ENCODE data around the gene FGL2.
A peak's percentile ranks its signal among the peaks of the same experiment; 100 is the strongest.
"Not testable (repeated sequence)": the region's sequence is repeated elsewhere in the genome, so short reads cannot be mapped to it uniquely, and the experiment has no call there.

FGL2 gene

DNA sequence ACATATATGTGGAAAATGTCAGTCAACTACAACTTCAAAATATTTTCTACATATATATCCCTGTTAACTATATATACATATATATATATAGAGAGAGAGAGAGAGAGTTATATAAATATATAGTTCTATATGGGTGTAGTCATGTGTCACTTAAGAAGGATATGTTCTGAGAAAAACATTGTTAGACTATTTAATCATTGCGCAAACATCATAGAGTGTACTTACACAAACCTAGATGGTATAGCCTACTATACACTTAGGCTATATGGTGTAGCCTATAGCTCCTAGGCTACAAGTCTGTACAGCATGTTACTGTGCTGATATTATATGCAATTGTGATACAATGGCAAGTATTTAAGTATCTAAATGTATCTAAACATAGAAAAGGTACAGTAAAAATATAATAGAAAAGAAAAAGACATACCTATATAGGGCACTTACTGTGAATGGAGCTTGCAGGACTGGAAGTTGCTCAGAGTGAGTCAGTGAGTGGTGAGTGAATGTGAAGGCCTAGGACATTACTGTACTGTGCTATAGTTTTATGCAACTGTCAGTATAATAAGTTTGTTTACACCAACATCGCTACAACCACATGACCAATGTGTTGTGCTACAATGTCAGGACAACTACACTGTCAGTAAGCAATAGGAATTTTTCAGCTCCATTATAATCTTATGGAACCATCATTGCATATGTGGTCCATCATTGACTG lies 18.0 kb upstream of the FGL2 start:
- Histone ChIP-seq H3K27ac (no peak overlapping the region), H3K4me3 (no peak overlapping the region)

DNA sequence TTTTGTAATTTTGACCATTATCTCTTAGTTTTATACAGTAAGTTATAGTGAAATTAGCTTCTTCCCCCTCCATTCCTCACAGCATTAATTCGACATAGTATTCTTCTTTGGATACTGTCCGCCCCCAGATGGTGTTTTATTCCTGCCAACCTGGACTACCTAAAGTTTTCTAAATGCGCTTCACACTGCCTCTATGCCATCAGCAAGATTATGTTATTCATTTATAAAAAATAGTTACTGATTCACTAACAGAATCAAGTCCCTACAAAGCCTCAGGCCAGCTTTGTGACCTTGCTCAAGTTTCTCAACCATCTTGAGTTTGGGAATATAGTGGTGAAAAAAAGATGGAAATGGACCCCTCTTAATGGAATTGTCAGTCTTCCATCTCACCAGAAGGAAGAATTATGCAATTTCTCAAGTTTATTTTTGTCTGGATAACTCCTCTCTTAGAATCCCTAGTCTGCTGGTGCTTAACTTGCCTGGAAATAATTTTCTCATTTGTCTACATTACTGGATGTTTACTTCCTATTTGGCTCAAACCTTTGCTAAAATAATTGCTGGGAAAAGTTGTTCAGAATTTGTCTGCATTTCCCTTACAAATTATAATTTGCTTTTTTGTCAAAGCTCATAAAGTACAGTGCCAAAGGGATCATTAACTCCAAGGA lies 16.7 kb upstream of the FGL2 start:
- H3K4me3 ChIP-seq: no peak overlapping the region
- H3K27ac ChIP-seq: peak overlapping the region in 3 of 21 experiments; percentile 13 to 35 (median 28)

DNA sequence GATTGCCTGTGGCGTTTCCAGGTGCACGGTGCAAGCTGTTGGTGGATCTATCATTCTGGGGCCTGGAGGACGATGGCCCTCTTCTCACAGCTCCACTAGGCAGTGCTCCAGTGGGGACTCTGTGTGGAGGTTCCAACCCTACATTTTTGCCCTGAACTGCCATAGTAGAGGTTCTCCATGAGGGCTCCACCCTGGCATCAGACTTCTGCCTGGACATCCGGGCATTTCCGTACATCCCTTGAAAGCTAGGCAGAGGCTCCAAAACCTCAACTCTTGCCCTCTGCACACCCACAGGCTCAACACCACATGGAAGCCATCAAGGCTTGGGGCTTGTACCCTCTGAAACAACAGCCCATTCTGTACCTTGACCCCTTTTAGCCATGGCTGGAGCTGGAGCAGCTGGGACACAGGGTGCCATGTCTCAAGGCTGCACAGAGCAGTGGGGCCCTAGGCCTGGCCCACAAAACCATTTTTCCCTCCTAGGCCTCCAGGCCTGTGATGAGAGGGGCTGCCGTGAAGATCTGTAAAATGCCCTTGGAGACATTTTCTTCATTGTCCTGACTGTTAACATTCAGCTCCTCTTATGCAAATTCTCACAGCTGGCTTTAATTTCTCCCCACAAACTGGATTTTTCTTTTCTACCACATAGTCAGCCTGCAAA lies 10.0 kb upstream of the FGL2 start:
- no peak overlapping the region for H3K27ac ChIP-seq
- no peak overlapping the region for H3K4me3 ChIP-seq

DNA sequence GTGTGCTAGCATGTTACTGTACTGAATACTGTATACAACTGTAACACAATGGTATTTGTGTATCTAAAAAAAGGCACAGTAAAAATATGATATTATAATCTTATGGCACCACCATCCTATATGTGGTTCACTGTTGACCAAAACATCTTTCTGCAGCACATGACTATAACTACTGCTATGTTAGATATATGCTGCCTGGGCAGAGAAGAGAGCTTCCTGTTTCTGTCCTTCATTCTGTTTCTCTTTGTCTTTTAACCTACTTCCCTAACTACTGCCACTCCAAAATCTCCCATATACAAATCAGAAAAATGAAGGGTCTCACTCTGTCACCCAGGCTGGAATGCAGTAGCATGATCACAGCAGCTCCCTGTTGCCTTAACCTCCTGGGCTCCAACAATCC lies 8.8 kb upstream of the FGL2 start:
- no peak overlapping the region for H3K27ac ChIP-seq
- no peak overlapping the region for H3K4me3 ChIP-seq

DNA sequence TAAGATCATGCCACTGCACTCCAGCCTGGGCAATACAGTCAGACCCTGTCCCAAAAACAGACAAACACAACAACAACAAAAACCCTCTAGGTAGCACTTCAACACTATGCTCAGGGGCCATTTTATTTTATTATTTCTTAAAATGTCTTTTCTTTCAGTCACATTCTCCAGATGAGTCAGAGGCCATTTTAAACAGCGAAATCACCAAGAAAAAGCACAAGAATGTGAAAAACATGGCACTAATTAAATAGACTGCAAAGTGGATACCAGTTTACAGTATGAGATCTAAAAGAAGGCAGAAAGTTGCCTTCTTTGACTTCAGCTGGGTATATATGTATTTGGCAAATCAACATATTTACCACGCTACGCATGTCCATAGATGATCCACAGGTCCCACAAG lies 6.1 kb upstream of the FGL2 start:
- Histone ChIP-seq H3K27ac (peak overlapping the region in 1 of 21 experiments; percentile 41), H3K4me3 (no peak overlapping the region)

DNA sequence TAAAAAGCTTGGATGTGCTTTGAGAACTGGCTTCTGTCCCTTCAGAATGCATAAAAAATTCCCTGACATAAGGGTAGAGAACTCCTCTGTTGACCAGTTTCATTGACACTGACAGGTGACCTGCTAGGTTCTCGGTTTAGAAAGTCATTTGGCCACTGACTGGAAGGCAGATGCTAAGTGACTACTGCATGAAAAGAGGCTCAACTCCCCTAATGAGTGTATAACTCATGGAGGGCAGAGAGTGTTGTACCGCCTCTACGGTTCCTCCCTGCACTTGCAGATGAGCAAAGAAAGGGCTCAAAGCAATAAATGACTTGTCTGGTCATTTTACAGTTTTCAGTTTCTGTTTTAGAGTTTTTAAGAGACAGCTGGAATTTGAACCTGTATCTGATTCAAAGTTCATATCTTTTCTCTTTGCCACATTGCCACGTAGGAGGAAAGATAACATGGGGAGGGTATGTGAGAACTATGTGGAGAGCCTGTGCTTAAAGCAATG lies 2.9 kb upstream of the FGL2 start:
- H3K4me3 ChIP-seq: no peak overlapping the region
- peak overlapping the region in 1 of 21 experiments; percentile 91 for H3K27ac ChIP-seq

DNA sequence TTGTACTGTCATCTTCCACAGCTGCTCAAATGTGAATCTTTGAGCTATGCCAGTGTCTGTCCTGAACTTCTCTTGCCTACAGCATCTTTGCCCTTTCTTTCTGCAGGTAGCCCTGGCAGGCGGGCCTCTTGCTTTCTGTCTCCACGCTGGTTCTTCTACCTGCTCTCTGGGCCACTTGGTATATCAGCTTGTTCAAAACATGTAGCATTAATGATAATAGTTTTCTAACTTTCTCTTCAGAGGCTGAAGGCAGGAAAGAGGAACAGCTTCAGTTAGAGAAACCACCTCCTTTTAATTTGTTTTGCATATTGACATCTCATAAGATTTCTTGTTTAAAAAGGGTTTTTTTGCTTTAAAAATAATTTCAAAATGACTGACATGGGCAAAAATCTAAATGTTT lies 923 bp upstream of the FGL2 start:
- H3K27ac ChIP-seq: peak overlapping the region in 15 of 21 experiments; percentile 67 to 91 (median 77)
- no peak overlapping the region for H3K4me3 ChIP-seq

DNA sequence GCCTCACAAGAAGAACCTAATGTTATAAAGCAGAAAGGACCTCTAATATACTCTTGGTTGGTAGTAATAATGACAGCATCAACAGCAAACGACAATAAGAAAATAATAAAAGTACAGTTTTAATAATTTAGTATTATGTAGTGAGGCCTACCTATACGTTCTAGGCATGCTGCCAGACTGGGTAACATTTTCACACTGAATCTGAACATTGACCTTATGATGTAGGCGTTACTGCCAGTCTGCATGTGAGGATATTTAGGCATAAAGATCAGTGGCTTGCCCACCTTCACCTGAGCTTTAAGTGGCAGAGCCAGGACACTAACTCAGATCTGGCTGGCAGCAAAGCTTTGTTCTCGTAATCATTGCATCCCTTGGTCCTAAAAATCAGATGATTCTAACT lies 2.5 kb downstream of the FGL2 start:
- Histone ChIP-seq H3K27ac (peak overlapping the region in 16 of 21 experiments; percentile 6 to 91 (median 46)), H3K4me3 (peak overlapping the region in 6 of 7 experiments; percentile 1 to 48 (median 32))

DNA sequence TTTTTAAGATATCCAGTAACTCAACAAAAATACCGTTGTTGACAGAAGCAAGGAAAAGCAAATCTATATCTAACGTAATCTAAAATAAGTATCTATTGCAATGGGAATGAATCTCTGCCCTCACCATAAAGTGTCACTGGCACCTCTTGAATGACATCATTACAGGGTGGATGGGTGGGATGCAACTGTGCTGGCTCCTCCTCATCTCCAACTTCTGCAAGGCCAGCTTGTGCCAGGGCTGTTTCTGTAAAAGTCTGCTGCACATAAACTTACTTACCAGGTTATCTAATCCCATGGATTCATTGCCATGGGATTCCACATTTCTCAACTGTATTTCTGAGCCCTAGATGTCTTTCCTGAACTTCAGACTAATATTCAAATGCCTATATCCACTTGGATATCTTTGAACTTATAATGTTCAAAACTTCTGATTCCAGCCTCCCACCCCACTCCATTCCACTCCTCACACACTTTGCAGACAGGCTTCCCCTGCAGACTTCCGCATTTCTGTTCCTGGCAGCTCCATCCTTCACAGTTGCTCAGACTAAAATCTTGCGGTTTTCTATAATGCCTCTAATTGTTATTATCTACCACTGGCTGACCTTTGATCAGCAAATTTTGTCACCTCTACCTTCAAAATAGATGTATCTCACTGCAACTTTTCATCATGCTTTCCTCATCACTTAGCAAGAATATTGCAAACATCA lies 10.7 kb downstream of the FGL2 start:
- H3K27ac ChIP-seq: peak overlapping the region in 1 of 21 experiments; percentile 26
- H3K4me3 ChIP-seq: no peak overlapping the region

DNA sequence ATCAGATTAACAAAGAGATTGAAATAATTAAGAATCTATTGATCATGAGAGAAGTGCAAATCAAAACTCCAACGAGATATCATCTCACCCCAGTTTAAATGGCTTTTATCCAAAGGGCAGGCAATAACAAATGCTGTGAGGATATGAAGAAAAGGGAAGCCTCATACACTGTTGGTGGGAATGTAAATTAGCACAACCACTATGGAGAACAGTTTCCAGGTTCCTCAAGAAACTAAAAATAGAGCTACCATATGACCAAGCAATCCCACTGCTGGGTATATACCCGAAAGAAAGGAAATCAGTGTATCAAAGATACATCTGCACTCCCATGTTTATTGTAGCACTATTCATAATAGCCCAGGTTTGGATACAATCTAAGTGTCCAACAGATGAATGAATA lies 13.8 kb downstream of the FGL2 start:
- H3K4me3 ChIP-seq: no peak overlapping the region
- H3K27ac ChIP-seq: no peak overlapping the region

DNA sequence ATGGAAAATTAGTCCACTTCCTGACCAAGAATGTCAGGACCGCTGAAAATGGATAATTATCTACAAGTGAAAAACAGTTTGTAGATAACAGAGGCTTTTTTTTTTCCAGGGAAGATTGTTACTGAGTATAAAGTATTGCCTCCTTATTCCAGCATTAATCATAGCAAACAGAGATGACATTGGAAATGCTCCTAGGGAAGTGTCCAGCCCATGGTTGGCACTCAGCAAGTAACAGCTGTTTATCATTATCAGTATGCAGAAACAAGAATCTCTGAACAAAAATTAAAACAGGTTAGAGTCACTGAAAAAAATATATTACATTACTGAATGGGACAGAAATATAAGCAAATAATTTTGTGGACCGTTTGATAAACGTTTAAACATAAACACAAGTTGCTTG lies 14.6 kb downstream of the FGL2 start:
- H3K4me3 ChIP-seq: no peak overlapping the region
- peak overlapping the region in 2 of 21 experiments; percentile 7 to 44 for H3K27ac ChIP-seq

DNA sequence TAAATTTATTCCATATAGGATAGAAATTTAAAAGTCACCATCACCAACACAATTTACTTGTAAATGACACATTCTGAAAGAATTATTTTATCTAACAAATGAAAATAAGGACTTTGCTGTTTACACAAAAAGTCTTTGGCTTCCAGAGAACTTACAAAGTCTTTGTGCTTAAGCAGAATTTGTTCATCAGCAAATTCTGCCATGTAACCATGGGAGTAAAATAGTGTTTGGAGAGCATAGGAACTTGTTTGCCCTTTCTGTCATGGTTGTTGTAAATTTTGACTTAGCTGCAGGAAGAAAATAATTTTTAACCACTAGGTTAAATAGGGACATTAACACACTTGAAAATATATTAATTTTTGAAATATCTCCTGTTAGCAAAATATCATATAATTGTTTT lies 15.2 kb downstream of the FGL2 start:
- no peak overlapping the region for H3K4me3 ChIP-seq
- peak overlapping the region in 4 of 21 experiments; percentile 6 to 44 (median 12) for H3K27ac ChIP-seq

DNA sequence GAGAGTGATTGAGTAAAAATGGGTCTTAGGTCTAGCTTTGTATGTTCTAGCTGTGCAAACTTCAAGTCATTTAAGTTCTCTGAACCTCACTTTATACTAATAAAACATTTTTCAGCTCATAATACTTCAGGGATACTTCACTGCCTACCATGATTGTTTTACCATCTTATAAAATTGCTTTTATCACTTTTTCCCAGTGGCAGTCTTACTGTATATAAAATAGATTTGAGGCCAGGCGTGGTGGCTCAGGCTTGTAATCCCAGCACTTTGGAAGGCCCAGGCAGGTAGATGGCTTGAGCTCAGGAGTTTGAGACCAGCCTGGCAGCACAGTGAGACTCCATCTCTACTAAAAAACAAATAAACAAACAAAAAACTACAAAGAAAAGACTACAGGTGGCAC lies 17.4 kb downstream of the FGL2 start:
- H3K27ac ChIP-seq: peak overlapping the region in 1 of 21 experiments; percentile 2
- no peak overlapping the region for H3K4me3 ChIP-seq

DNA sequence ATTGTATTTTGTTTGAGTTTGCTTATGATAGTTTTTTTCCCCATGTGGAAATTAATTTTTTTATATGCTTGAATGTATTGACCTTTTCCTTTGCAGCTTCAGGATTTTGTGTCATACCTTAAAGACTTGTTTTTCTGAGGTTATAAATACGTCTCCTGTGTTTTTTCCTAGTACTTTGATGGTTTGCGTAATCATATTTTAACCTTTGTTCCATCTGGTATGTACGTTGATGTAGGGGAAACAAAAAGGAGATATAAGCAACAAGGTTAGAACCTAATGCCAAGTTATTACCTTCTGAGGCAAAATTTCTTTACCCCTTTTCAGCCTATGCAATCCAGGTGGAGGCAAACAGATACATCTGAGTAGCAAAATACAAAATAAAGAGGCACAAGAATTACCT lies 17.9 kb downstream of the FGL2 start:
- peak overlapping the region in 1 of 21 experiments; percentile 2 for H3K27ac ChIP-seq
- H3K4me3 ChIP-seq: no peak overlapping the region

DNA sequence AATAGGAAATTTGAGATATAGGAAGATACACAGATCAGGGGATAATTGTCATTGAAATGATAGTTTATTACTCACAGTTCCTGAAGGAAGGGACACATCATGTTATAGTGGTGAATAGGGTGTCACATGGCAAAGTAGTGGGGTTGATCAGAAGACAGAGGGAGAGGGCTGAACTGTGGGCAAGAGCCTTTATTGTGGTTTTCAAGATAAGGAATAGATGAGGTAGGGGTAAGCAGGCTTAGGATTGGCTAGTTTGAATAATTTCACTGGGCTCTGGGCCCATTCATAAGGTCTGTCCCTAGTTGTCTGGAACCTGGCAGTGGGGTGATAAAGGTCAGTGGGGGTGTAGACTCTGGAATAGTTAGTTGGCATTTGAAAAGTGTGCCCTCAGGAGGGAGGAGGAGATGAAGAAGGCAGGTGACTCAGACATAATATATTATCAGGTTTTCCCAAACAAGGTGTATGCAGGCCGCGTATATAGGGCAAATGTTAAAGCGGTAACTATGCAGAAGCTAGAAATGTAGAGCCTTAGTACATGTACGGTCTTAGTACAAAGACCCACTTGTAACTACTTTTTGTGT lies 18.5 kb downstream of the FGL2 start:
- no peak overlapping the region for H3K27ac ChIP-seq
- no peak overlapping the region for H3K4me3 ChIP-seq

DNA sequence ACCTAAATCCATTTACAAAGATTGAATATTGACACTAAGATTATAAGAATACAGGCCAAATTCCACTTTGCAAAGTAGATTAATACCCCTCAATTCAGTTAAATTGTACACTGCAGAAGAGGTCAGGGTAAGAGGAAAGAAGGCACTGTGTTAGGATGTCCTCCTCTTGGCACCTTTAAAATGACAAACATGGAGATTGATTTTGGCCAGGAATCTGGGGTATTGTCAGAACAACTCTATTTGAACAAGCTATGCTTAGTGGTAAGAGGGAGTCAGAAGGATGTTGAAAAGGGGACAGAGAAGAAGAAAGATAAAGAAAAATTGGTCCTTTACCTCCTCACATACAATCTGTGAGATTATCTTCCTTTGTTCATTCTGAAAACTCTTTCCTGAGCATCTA lies 21.6 kb downstream of the FGL2 start:
- not testable (repeated sequence) for H3K27ac ChIP-seq, H3K4me3 ChIP-seq

DNA sequence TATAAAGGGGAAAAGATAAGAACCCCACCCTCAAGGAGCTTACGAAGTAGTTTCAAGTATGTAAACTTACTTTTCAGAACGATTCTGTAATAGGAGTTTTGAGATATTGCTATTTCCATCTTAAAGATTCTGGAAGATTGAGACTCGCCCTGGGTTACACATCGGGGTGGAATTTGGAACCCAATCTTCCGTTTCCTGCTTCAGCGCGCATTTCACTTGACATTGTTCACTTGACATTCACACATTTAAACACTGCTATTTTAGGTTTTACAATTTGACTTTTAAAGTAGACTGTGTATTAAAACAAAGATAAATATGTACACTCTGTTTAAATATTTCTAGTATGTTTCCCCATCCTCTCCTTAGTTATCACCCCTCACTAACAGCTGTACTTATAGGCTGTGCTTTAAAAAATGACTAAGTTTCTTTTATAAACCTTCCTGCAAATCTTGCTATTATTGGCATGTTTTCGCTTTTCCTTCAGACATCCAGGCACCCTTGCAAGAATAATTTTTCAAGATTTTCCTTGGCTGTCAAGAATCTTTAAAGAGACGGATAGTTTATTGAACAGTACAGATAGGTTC lies 22.2 kb downstream of the FGL2 start:
- H3K4me3 ChIP-seq, H3K27ac ChIP-seq: not testable (repeated sequence)

DNA sequence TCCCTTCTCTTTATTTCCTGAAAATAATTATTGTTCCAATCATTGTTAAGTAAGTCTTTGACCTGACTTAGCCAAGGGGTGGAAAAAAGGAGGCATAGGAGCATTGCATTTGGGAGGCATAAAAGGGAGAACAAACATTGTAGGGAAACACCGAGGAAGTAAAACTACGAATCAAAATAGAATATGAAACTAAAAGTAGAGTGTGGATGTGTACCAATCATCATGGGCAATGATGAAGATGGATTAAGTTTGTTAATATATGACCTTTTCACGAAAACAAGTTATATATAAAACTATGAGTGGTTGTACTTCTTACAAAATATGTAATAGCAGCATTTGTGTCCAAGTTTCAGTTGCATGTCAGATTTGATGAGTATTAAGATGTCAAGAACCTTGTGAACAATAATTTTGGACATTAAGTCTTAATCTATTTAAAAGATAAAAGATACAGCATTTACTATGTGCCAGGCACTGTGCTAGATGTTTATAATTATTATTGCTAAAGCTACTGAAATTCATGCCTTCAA lies 24.3 kb downstream of the FGL2 start:
- peak overlapping the region in 1 of 21 experiments; percentile 46 for H3K27ac ChIP-seq

DNA sequence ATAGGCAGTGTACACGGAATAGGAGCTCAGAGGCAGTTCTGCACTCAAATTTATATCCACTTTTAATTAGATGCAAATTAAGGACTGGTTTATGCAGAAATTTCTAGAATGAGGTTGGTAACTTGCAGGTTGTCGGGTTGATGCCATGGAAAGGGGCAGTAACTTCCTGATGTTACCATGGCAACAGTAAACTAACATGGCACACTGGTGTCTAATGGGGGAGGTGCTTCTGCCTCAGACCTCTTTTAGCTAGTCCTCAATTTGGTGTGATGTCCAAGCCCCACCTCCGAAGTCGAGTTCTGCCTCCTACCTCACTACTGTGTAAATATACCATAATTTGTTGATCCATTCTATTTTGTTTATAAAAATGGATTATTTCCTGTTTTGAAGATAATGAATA lies 25.2 kb downstream of the FGL2 start:
- H3K27ac ChIP-seq, H3K4me3 ChIP-seq: not testable (repeated sequence)

More for the DNA sequence above, 24.3 kb downstream of the FGL2 start:
- not testable (repeated sequence) for H3K4me3 ChIP-seq
